LHCN-M2 (cell line): ENCODE data around the gene SCUBE2. TPM values are rescaled to one million over a fixed set of nuclear protein-coding genes. Genes with fewer than 3 reads are reported as not detected.

ENCODE experiments used
- total RNA-seq: library from RNA; depleted of rRNA; stranded (reverse); fragments of >200 nt; gene quantifications from 2 replicates; pipeline ENCODE4 v1.2.3, GENCODE V29; 2014; rRNA removed

The SCUBE2 gene
- total RNA-seq, 1 experiment from 2014 or later, result 0.11 TPM

Other genes starting within 250 kb of the SCUBE2 start
- 87.8 and 89.8 TPM in 2 replicates for gene AKIP1, start 180.4 kb downstream of the SCUBE2 start, total RNA-seq
- gene C11orf16, start 158.7 kb downstream of the SCUBE2 start, total RNA-seq, result not detected in 2 replicates
- gene ASCL3, start 148.6 kb downstream of the SCUBE2 start, total RNA-seq, result not detected in 2 replicates
- gene TMEM9B, start 127.2 kb downstream of the SCUBE2 start, total RNA-seq, result 46.2 and 47.3 TPM in 2 replicates
- 23.4 and 26.2 TPM in 2 replicates for gene NRIP3, start 87.6 kb downstream of the SCUBE2 start, total RNA-seq
- 81.1 and 91.2 TPM in 2 replicates for gene DENND5A, start 173.8 kb upstream of the SCUBE2 start, total RNA-seq
- 39.1 and 43.5 TPM in 2 replicates for gene TMEM41B, start 223.0 kb upstream of the SCUBE2 start, total RNA-seq